ENCODE results near the gene GLI2.
A peak's percentile ranks its signal among the peaks of the same experiment; 100 is the strongest.

Gene GLI2

GRCh38 chr2:120736202-120736623 lies 545 bp downstream of the GLI2 start (continued):
- TF ChIP-seq MZF1 (tag by site-specific recombination; IDR thresholded peaks at IDR 0.05; ENCODE audit: borderline replicate concordance) (no peak), ZNF785 (tag by site-specific recombination; IDR thresholded peaks at IDR 0.05) (no peak), ZSCAN18 (tag by site-specific recombination; IDR thresholded peaks at IDR 0.05) (no peak), ZNF768 (tag by site-specific recombination; IDR thresholded peaks at IDR 0.05) (no peak), ZBTB8A (tag by site-specific recombination; IDR thresholded peaks at IDR 0.05) (no peak), ZNF239 (tag by site-specific recombination; IDR thresholded peaks at IDR 0.05) (no peak), PRDM1 (tag by site-specific recombination; IDR thresholded peaks at IDR 0.05) (no peak), ZNF529 (tag by site-specific recombination; IDR thresholded peaks at IDR 0.05; ENCODE audit: insufficient replicate concordance) (no peak), ZBTB26 (tag by site-specific recombination; optimal IDR thresholded peaks at IDR 0.05) (peak; percentile 63), BCL6B (tag by site-specific recombination; IDR thresholded peaks at IDR 0.05) (no peak), ZNF777 (tag by site-specific recombination; IDR thresholded peaks at IDR 0.05; ENCODE audit: borderline replicate concordance) (0 out of 2 replicates have a peak, but pooled peaks have one; percentile 27), ZBTB20 (tag by site-specific recombination; IDR thresholded peaks at IDR 0.05) (peak; percentile 47; the same call in 1 of the 2 replicates), IKZF3 (tag by site-specific recombination; IDR thresholded peaks at IDR 0.05) (no peak), ZNF521 (tag by site-specific recombination; IDR thresholded peaks at IDR 0.05) (no peak)
- TF ChIP-seq, protein P1, sequence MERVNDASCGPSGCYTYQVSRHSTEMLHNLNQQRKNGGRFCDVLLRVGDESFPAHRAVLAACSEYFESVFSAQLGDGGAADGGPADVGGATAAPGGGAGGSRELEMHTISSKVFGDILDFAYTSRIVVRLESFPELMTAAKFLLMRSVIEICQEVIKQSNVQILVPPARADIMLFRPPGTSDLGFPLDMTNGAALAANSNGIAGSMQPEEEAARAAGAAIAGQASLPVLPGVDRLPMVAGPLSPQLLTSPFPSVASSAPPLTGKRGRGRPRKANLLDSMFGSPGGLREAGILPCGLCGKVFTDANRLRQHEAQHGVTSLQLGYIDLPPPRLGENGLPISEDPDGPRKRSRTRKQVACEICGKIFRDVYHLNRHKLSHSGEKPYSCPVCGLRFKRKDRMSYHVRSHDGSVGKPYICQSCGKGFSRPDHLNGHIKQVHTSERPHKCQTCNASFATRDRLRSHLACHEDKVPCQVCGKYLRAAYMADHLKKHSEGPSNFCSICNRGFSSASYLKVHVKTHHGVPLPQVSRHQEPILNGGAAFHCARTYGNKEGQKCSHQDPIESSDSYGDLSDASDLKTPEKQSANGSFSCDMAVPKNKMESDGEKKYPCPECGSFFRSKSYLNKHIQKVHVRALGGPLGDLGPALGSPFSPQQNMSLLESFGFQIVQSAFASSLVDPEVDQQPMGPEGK (tag by site-specific recombination; IDR thresholded peaks at IDR 0.05), result peak; percentile 32
- TF ChIP-seq, protein P2, sequence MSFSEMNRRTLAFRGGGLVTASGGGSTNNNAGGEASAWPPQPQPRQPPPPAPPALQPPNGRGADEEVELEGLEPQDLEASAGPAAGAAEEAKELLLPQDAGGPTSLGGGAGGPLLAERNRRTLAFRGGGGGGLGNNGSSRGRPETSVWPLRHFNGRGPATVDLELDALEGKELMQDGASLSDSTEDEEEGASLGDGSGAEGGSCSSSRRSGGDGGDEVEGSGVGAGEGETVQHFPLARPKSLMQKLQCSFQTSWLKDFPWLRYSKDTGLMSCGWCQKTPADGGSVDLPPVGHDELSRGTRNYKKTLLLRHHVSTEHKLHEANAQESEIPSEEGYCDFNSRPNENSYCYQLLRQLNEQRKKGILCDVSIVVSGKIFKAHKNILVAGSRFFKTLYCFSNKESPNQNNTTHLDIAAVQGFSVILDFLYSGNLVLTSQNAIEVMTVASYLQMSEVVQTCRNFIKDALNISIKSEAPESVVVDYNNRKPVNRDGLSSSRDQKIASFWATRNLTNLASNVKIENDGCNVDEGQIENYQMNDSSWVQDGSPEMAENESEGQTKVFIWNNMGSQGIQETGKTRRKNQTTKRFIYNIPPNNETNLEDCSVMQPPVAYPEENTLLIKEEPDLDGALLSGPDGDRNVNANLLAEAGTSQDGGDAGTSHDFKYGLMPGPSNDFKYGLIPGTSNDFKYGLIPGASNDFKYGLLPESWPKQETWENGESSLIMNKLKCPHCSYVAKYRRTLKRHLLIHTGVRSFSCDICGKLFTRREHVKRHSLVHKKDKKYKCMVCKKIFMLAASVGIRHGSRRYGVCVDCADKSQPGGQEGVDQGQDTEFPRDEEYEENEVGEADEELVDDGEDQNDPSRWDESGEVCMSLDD (tag by site-specific recombination; IDR thresholded peaks at IDR 0.05), result peak; percentile 58; the same call in 1 of the 2 replicates

GRCh38 chr2:120736624-120737339 lies 1.1 kb downstream of the GLI2 start:
- ChIA-PET POLR2A (interaction anchor here (0.5 to 2.4 kb wide), 14 partner anchors 20 to 338 kb away, joined by 3 to 11 read pairs (median 4); no protein-coding TSS in a partner anchor), CTCF (interaction anchor here (0.6 to 1.3 kb wide), 17 partner anchors 13 to 1261 kb away, joined by 3 to 5 read pairs (median 3); no protein-coding TSS in a partner anchor)
- Histone ChIP-seq H3K4me1 (ENCODE audit: control insufficient read depth, insufficient read depth, low read length) (peaks cover 31% of the 10 kb centered on the region), H3K9me3 (ENCODE audit: control insufficient read depth, insufficient read depth, low read depth, low read length) (no peaks in the 10 kb centered on the region), H3K4me3 (ENCODE audit: low read depth, low read length) (peak overlapping the region; percentile 69), H3K36me3 (ENCODE audit: control insufficient read depth in 2 of 2, insufficient read depth in 1 of 2, low read length in 2 of 2) (no peaks in the 10 kb centered on the region), H3K27ac (ENCODE audit: extremely low read depth, low read depth, low read length) (peak overlapping the region; percentile 93)
- TF ChIP-seq, protein P1 (tag by site-specific recombination; IDR thresholded peaks at IDR 0.05), result peak; percentile 56; the same call in 1 of the 2 replicates
- TF ChIP-seq ZFHX2 (tag by site-specific recombination; conservative IDR thresholded peaks at IDR 0.05) (peak; percentile 40; the same call in 1 of the 2 replicates), ZNF624 (tag by site-specific recombination; IDR thresholded peaks at IDR 0.05) (no peak), GLIS2 (tag by site-specific recombination; IDR thresholded peaks at IDR 0.05) (no peak; the same call in 1 of the 2 replicates)
- TF ChIP-seq, protein P3, sequence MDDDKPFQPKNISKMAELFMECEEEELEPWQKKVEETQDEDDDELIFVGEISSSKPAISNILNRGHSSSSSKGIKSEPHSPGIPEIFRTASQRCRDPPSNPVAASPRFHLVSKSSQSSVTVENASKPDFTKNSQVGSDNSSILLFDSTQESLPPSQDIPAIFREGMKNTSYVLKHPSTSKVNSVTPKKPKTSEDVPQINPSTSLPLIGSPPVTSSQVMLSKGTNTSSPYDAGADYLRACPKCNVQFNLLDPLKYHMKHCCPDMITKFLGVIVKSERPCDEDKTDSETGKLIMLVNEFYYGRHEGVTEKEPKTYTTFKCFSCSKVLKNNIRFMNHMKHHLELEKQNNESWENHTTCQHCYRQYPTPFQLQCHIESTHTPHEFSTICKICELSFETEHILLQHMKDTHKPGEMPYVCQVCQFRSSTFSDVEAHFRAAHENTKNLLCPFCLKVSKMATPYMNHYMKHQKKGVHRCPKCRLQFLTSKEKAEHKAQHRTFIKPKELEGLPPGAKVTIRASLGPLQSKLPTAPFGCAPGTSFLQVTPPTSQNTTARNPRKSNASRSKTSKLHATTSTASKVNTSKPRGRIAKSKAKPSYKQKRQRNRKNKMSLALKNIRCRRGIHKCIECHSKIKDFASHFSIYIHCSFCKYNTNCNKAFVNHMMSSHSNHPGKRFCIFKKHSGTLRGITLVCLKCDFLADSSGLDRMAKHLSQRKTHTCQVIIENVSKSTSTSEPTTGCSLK (tag by site-specific recombination; IDR thresholded peaks at IDR 0.05), result no peak
- TF ChIP-seq, protein P4, sequence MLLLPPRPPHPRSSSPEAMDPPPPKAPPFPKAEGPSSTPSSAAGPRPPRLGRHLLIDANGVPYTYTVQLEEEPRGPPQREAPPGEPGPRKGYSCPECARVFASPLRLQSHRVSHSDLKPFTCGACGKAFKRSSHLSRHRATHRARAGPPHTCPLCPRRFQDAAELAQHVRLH (tag by site-specific recombination; IDR thresholded peaks at IDR 0.05), result no peak
